ENCODE measurements around the gene TEKT2.

The TEKT2 gene

DNA sequence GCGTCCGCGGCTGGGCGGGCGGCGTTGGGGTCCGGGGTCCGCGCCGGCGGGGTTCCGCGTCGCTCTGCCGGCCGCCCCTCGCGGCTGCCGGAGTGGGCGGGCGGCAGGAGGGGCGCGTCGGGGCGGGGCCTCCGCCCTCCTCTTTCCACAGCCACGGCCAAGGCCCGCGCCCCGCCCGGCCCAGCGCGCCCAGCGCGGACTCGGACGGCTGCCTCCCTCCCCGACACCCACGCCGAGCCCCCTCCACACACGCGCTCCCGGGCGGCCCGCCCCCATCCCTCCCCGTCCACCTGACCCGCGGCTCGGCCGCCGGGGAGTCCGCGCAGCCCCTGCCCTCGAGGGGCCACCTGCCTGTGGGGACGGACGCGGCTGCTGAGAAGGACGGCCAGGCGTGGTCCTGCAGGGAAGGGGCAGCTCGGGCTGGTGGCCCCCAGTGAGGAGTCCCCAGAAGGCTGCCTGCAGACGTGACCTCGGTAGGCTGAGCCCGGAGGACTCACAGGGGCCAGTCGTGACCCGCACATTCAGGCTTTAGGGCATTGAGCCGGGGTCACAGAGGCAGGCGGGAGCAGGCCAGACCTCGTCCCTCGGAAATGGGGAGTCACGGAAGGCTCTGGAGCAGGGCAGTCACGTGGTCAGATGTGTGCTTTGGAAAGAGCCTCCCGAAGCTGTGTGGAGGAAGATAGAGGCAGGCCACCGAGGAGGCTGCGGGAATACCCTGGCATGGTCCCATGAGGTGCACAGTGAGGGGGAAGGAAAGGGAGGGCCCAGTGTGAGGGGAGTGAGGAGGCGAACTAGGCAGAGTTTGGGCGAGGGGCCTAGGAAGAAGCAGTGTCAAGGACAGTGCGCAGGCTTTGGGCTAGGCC is 41.5 kb downstream of the TEKT2 start, which contains the start of gene COL8A2:
COL8A2 (minus strand) TSS at position 94 of the 863 bp plus-strand sequence. CDS start 24,980 bp downstream, outside the sequence.
- DNase-seq (ENCODE audit: insufficient read length) (no peak), FAIRE-seq (no peak)
- no peak for TF ChIP-seq POLR2AphosphoS5 (IDR thresholded peaks at IDR 0.05; ENCODE audit: low read depth, low read length)
- no peak for TF ChIP-seq TAF1 (IDR thresholded peaks at IDR 0.05; ENCODE audit: borderline replicate concordance, low read depth, low read length)
- TF ChIP-seq POLR2A (IDR thresholded peaks at IDR 0.05; ENCODE audit: low read depth, low read length): no peak

- DNase-seq (ENCODE audit: insufficient read length) (no peak), FAIRE-seq (no peak)
- TF ChIP-seq TAF1 (IDR thresholded peaks at IDR 0.05; ENCODE audit: borderline replicate concordance, low read depth, low read length): no peak
- no peak for TF ChIP-seq POLR2A (IDR thresholded peaks at IDR 0.05; ENCODE audit: low read depth, low read length)
- no peak for TF ChIP-seq POLR2AphosphoS5 (IDR thresholded peaks at IDR 0.05; ENCODE audit: low read depth, low read length)
Measured at GRCh38 chr1:36126005-36126716, 42.3 kb downstream of the TEKT2 start.

DNA sequence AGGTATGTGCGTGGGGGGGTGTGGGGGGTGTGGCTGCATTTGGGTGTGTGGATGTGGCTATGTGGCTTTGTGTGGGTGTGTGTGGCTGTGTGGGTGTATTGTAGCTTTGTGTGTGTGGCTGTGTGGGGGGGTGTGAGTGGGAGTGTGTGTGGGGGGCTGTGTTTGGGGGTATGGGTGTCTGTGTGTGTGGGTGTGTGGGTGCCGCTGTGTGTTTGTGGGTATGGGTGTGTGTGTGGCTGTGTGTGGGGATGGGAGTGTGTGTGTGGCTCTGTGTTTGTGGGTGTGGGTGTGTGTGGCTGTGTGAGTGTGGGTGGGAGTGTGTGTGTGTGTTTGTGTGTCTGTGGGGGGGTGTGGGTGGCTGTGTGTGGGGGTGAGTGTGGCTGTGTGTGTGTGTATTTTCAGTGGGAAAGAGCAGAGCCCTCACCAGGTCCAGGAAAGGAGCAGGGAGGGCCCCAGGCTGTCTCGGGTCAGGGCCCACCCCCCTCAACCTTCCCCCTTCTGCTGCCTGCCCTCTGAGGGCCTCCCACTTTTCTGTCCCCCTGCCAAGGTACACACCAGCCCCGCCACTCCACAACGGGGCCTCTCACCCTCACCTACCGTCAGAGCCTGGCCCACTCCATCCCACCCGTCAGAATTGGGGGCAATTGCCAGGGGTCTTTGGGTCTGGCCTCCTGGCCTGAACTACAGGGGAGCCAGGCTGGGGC is 43.1 kb downstream of the TEKT2 start:
- TF ChIP-seq TAF1 (IDR thresholded peaks at IDR 0.05; ENCODE audit: borderline replicate concordance, low read depth, low read length) (no peak), POLR2AphosphoS5 (IDR thresholded peaks at IDR 0.05; ENCODE audit: low read depth, low read length) (no peak), POLR2A (IDR thresholded peaks at IDR 0.05; ENCODE audit: low read depth, low read length) (no peak)
- FAIRE-seq (no peak), DNase-seq (ENCODE audit: insufficient read length) (no peak)

DNA sequence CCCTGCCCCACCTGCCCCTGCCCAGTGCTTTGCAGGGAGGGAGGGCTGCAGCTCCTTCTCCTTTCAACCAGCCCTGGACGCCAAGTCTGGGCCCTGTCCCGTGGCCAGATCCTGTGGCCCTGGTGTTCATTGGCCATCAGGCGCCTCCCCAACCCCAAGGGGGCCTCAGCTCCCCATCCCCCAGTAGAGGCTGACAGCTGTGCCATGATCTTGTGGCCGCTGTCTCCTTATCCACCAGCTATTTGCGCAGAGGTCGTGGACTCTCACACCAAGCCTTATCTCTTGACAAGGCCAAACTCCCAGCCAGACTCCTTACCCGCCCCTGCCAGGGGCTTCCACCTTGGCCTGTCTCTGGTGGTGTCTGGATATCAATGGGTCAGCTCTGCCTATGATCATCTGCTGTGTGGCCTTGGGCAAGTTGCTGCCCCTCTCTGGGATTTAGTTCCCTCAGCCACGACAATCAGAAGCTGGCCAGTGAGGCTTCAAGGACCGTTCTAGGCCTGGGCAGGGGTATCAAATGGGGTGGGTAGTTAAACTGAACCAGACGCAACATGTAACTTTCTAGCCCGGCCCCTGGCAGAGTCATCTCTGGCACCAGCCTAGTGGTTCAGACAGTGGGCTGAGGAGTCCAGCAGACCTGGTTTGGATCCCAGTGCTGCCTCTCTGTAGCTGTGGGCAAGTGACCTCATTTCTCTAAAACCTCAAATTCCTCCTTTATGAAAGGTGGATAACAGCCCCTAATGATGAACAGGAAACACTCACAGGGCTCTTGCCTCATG is 44.4 kb downstream of the TEKT2 start:
- DNase-seq (ENCODE audit: insufficient read length): no peak

DNA sequence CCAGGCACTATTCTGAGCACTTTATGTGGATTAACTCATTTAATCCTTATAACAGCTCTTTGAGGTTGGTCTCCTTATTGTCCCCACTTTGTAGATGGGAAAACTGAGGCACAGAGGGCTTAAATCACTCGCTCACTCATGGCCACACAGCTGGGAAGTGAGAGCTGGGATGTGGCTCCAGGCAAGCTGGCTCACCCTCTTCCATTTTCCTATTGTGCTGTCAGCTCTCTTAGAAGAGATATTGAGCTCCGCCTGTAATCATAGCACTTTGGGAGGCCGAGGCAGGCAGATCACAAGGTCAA is 45.0 kb downstream of the TEKT2 start:
- TF ChIP-seq TAF1 (IDR thresholded peaks at IDR 0.05; ENCODE audit: borderline replicate concordance, low read depth, low read length): no peak
- no peak for TF ChIP-seq POLR2AphosphoS5 (IDR thresholded peaks at IDR 0.05; ENCODE audit: low read depth, low read length)
- no peak for TF ChIP-seq POLR2A (IDR thresholded peaks at IDR 0.05; ENCODE audit: low read depth, low read length)
- FAIRE-seq (no peak), DNase-seq (ENCODE audit: insufficient read length) (no peak)

More for the DNA sequence above, 44.4 kb downstream of the TEKT2 start:
- TF ChIP-seq POLR2A (IDR thresholded peaks at IDR 0.05; ENCODE audit: low read depth, low read length) (no peak), POLR2AphosphoS5 (IDR thresholded peaks at IDR 0.05; ENCODE audit: low read depth, low read length) (no peak), TAF1 (IDR thresholded peaks at IDR 0.05; ENCODE audit: borderline replicate concordance, low read depth, low read length) (no peak)
- FAIRE-seq: no peak

GRCh38 chr1:36132029-36132428 is 48.1 kb downstream of the TEKT2 start:
- FAIRE-seq: no peak
- no peak for DNase-seq (ENCODE audit: insufficient read length)
- no peak for TF ChIP-seq POLR2A (IDR thresholded peaks at IDR 0.05; ENCODE audit: low read depth, low read length)

- FAIRE-seq (no peak), DNase-seq (ENCODE audit: insufficient read length) (no peak)
- no peak for TF ChIP-seq POLR2A (IDR thresholded peaks at IDR 0.05; ENCODE audit: low read depth, low read length)
- no peak for TF ChIP-seq POLR2AphosphoS5 (IDR thresholded peaks at IDR 0.05; ENCODE audit: low read depth, low read length)
- no peak for TF ChIP-seq TAF1 (IDR thresholded peaks at IDR 0.05; ENCODE audit: borderline replicate concordance, low read depth, low read length)
Measured at GRCh38 chr1:36133484-36133883, 49.6 kb downstream of the TEKT2 start.

DNA sequence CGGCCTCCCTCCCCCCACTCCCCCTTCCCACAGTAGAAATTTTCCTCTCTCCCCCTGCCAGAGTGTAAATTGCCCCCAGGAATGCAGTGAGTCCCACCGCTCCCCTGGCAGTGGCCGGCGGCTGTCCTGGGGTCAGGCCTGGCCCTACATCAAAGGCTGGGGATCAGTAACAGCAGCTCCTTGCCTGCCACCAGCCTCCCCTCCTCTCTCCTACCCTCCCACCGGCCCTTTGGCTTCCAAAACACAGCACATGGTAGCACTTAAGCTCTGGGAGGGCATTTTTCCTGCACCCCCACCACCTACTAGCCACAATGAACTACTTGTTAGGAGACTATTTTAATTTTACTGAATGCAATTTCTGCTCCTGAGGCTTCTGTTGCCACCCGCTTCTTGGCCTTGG is 50.1 kb downstream of the TEKT2 start:
- DNase-seq (ENCODE audit: insufficient read length) (no peak), FAIRE-seq (no peak)
- TF ChIP-seq POLR2AphosphoS5 (IDR thresholded peaks at IDR 0.05; ENCODE audit: low read depth, low read length): no peak
- TF ChIP-seq POLR2A (IDR thresholded peaks at IDR 0.05; ENCODE audit: low read depth, low read length): no peak
- no peak for TF ChIP-seq TAF1 (IDR thresholded peaks at IDR 0.05; ENCODE audit: borderline replicate concordance, low read depth, low read length)

DNA sequence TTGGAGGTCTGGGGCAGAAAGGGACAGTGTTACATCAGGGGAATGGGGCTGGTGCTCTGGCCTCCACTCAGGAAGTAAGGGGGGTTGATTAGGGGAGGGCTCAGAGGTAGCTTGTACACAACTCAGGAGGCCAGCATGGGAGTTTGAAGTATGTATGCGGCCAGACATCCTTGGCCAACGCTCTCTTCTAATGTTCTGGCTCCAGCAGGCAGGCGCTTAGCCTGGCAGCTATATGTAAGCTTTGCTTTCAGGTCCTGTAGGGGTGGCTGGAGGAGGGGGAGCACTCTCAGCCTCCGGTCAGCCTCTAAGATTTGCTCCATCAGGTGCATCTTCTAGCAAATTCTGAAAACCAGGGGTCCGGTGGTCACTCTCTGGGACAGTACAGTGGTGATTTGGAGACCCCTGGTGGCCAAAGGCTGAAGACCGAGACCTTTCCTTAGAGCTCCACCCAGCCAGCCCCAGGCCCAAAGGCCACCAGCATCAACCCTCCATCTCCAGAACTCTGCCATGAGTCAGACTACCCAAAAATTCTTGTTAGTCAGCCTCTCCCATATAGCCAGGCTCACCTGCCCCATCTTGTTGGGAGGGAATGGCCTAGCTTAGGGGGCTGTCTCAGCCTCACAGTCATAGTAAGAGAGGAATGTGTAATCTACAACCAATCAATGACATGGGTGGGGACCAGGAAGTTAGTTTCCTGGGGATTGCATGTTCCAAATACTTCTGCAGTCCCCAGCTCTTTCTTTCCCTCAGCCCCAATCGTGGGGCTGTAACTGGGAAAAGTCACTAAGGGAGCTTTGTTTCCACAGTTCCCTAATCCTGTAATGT is 50.8 kb downstream of the TEKT2 start:
- TF ChIP-seq POLR2A (IDR thresholded peaks at IDR 0.05; ENCODE audit: low read depth, low read length) (no peak), POLR2AphosphoS5 (IDR thresholded peaks at IDR 0.05; ENCODE audit: low read depth, low read length) (no peak), TAF1 (IDR thresholded peaks at IDR 0.05; ENCODE audit: borderline replicate concordance, low read depth, low read length) (no peak)
- FAIRE-seq (no peak), DNase-seq (ENCODE audit: insufficient read length) (peak; percentile 61)

DNA sequence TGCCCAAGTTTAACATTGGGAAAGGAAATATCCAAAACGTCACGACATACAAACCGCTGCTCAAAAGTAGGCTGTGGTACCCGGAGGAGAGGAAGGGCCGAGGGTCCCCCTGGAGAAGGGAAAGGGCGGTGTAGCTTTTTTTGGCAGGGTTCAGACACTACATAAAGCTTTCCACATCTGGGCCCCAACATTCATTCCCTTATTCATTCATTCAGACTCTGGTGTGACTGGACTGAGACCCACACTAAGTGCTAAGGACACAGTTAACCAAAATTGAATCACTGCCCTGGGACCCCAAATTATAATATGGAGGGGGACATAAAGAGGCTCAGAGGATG is 51.4 kb downstream of the TEKT2 start:
- TF ChIP-seq POLR2A (IDR thresholded peaks at IDR 0.05; ENCODE audit: low read depth, low read length) (no peak), POLR2AphosphoS5 (IDR thresholded peaks at IDR 0.05; ENCODE audit: low read depth, low read length) (no peak), TAF1 (IDR thresholded peaks at IDR 0.05; ENCODE audit: borderline replicate concordance, low read depth, low read length) (no peak)
- no peak for DNase-seq (ENCODE audit: insufficient read length)
- FAIRE-seq: no peak

All from GM12892 (cell line).